Stimulated activated naive CD8-positive, alpha-beta T cell treated with anti-CD3 and anti-CD28 coated beads, Interleukin-15, Interleukin-2, amounts not matched to agents 100 ng/mL and 50 ng/mL, for 24 hours (primary cell): ENCODE measurements around the gene TRIM14.
"Not testable (repeated sequence)": the region's sequence is repeated elsewhere in the genome, so short reads cannot be mapped to it uniquely, and the experiment has no call there.

Experiments used
- H3K27ac Mint-ChIP-seq: one replicate; pipeline ENCODE4 v1.8.0; 2021; ENCODE audit warnings: mild to moderate bottlenecking, mixed read lengths
- H3K27me3 Mint-ChIP-seq: one replicate; pipeline ENCODE4 v1.8.0; 2021; ENCODE audit warnings: mixed read lengths
- H3K36me3 Mint-ChIP-seq: one replicate; pipeline ENCODE4 v1.8.0; 2021; ENCODE audit warnings: low read depth, mixed read lengths
- H3K4me1 Mint-ChIP-seq: one replicate; pipeline ENCODE4 v1.8.0; 2021; ENCODE audit warnings: low read depth, mixed read lengths
- H3K4me3 Mint-ChIP-seq: one replicate; pipeline ENCODE4 v1.8.0; 2021; ENCODE audit warnings: mild to moderate bottlenecking, mixed read lengths
- H3K9me3 Mint-ChIP-seq: one replicate; pipeline ENCODE4 v1.8.0; 2021; ENCODE audit warnings: mixed read lengths

The TRIM14 gene

GRCh38 chr9:98040212-98040611 lies 78.8 kb downstream of the TRIM14 start:
- Mint-ChIP-seq H3K36me3 (no peaks in the 10 kb centered on the region), H3K9me3 (no peaks in the 10 kb centered on the region), H3K4me3 (no peak overlapping the region), H3K27me3 (no peaks in the 10 kb centered on the region), H3K27ac (no peak overlapping the region), H3K4me1 (peaks cover 4% of the 10 kb centered on the region)

- no peaks in the 10 kb centered on the region for H3K36me3 Mint-ChIP-seq
- H3K4me3 Mint-ChIP-seq = no peak overlapping the region
- H3K9me3 Mint-ChIP-seq = no peaks in the 10 kb centered on the region
- no peak overlapping the region for H3K27ac Mint-ChIP-seq
- H3K27me3 Mint-ChIP-seq = no peaks in the 10 kb centered on the region
- H3K4me1 Mint-ChIP-seq = peaks cover 4% of the 10 kb centered on the region
Measured at GRCh38 chr9:98039607-98040017, 79.4 kb downstream of the TRIM14 start.

DNA sequence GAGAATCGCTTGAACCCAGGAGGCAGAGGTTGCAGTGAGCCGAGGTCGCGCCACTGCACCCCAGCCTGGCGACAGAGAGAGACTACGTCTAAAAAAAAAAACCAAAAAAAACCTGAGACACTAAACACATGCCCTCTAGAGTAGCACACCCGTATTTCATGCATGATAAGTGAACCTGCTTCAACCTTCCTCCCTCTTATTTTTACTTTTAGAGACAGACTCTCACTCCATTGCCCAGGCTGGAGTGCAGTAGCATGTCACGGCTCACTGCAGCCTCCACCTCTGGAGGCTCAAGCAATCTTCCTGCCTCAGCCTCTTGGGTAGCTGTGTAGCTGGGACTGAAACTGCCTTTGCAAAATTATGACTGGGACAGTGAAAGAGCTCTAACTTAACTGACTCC lies 80.1 kb downstream of the TRIM14 start:
- no peak overlapping the region for H3K27ac Mint-ChIP-seq

DNA sequence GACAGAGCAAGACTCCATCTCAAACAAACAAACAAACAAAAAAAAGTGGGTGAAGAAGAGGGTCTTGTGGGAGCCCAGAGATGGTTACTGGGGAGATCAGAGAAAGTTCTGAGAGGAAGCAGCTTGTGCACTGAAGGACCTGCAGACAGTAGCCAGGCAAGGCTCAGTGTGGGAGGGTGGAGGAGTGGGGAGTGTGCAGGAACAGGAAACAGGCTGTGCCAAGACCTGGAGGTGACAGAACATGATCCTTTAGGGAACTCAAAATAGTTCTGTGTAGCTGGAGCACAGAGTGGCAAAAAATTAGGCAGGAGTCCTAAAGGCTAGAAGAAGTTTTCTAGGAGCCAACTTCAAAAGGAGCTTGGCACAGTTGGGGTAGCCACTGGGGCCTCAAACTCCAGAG lies 81.7 kb downstream of the TRIM14 start:
- Mint-ChIP-seq H3K9me3 (no peaks in the 10 kb centered on the region), H3K27me3 (no peaks in the 10 kb centered on the region), H3K27ac (no peak overlapping the region), H3K4me3 (no peak overlapping the region), H3K4me1 (peaks cover 16% of the 10 kb centered on the region), H3K36me3 (no peaks in the 10 kb centered on the region)

More for the DNA sequence above, 80.1 kb downstream of the TRIM14 start:
- no peak overlapping the region for H3K4me3 Mint-ChIP-seq
- no peaks in the 10 kb centered on the region for H3K9me3 Mint-ChIP-seq
- no peaks in the 10 kb centered on the region for H3K36me3 Mint-ChIP-seq
- no peaks in the 10 kb centered on the region for H3K27me3 Mint-ChIP-seq
- H3K4me1 Mint-ChIP-seq = peaks cover 8% of the 10 kb centered on the region

- Mint-ChIP-seq H3K9me3 (no peaks in the 10 kb centered on the region), H3K36me3 (peaks cover 5% of the 10 kb centered on the region), H3K27me3 (no peaks in the 10 kb centered on the region), H3K27ac (no peak overlapping the region), H3K4me3 (peak overlapping the region; percentile 17), H3K4me1 (peaks cover 18% of the 10 kb centered on the region)
Measured at GRCh38 chr9:98034593-98035546, 84.2 kb downstream of the TRIM14 start.

DNA sequence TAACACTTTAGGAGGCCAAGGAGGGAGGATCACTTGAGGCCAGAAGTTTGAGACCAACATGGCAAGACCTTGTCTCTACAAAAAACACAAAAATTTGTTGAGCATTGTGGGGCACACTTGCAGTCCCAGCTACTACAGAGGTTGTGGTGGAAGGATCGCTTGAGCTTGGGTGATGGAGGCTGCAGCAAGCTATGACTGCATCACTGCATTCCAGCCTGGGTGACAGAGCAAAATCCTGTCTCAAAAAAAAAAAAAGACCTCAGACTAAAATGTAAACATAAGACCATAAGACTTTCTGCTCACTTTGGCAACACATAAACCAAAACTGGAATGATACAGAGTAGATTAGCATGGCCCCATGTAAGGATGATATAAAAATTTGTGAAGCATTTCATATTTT lies 87.1 kb downstream of the TRIM14 start:
- H3K36me3 Mint-ChIP-seq = peaks cover 5% of the 10 kb centered on the region
- H3K27me3 Mint-ChIP-seq = no peaks in the 10 kb centered on the region
- H3K4me1 Mint-ChIP-seq = peaks cover 18% of the 10 kb centered on the region
- no peak overlapping the region for H3K4me3 Mint-ChIP-seq
- H3K9me3 Mint-ChIP-seq = no peaks in the 10 kb centered on the region
- H3K27ac Mint-ChIP-seq = no peak overlapping the region

DNA sequence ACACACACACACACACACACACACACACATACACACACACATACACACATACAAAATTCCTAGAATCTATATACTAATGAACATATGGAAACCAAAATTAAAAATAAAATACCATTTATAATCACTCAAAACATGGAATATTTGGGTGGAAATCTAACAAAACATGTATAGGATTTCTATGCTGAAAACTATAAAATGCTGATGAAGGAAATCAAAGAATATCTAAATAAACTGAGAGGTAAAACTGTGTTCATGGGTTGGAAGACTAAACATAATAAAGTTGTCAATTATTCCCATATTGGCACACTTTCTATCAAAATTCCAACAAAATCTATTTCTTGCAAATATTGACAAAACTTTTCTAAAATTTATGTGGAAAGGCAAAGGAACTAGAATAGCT lies 87.9 kb downstream of the TRIM14 start:
- H3K27ac Mint-ChIP-seq = no peak overlapping the region
- no peaks in the 10 kb centered on the region for H3K9me3 Mint-ChIP-seq
- H3K27me3 Mint-ChIP-seq = no peaks in the 10 kb centered on the region
- no peak overlapping the region for H3K4me3 Mint-ChIP-seq
- peaks cover 9% of the 10 kb centered on the region for H3K36me3 Mint-ChIP-seq
- peaks cover 18% of the 10 kb centered on the region for H3K4me1 Mint-ChIP-seq

GRCh38 chr9:98024702-98025101 lies 94.3 kb downstream of the TRIM14 start:
- Mint-ChIP-seq H3K27me3 (no peaks in the 10 kb centered on the region), H3K4me3 (no peak overlapping the region), H3K4me1 (no peaks in the 10 kb centered on the region), H3K27ac (no peak overlapping the region), H3K36me3 (peaks cover 24% of the 10 kb centered on the region), H3K9me3 (no peaks in the 10 kb centered on the region)

DNA sequence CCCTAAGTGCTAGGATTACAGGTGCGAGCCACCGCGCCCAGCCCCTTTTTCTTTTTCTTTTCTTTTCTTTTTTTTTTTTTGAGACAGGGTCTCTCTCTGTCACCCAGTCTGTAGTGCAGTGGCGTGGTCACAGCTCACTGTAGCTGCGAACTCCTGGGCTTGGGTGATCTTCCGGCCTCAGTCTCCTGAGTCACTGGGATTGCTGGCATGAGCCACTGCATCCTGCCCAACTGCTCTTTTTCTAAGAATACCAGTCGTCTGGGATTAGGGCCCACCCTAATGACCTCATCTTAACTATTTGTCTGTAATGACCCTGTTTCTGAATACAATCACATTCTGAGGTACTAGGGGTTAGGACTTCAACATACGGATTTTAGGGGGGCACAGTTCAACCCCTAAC lies 96.6 kb downstream of the TRIM14 start:
- no peaks in the 10 kb centered on the region for H3K9me3 Mint-ChIP-seq
- H3K27me3 Mint-ChIP-seq = no peaks in the 10 kb centered on the region
- peaks cover 41% of the 10 kb centered on the region for H3K36me3 Mint-ChIP-seq
- H3K27ac Mint-ChIP-seq = no peak overlapping the region
- H3K4me1 Mint-ChIP-seq = no peaks in the 10 kb centered on the region
- H3K4me3 Mint-ChIP-seq = no peak overlapping the region

GRCh38 chr9:98021306-98022040 lies 97.5 kb downstream of the TRIM14 start:
- H3K4me3 Mint-ChIP-seq = no peak overlapping the region
- H3K9me3 Mint-ChIP-seq = no peaks in the 10 kb centered on the region
- H3K27me3 Mint-ChIP-seq = no peaks in the 10 kb centered on the region
- H3K4me1 Mint-ChIP-seq = no peaks in the 10 kb centered on the region
- H3K36me3 Mint-ChIP-seq = peaks cover 48% of the 10 kb centered on the region
- H3K27ac Mint-ChIP-seq = no peak overlapping the region

DNA sequence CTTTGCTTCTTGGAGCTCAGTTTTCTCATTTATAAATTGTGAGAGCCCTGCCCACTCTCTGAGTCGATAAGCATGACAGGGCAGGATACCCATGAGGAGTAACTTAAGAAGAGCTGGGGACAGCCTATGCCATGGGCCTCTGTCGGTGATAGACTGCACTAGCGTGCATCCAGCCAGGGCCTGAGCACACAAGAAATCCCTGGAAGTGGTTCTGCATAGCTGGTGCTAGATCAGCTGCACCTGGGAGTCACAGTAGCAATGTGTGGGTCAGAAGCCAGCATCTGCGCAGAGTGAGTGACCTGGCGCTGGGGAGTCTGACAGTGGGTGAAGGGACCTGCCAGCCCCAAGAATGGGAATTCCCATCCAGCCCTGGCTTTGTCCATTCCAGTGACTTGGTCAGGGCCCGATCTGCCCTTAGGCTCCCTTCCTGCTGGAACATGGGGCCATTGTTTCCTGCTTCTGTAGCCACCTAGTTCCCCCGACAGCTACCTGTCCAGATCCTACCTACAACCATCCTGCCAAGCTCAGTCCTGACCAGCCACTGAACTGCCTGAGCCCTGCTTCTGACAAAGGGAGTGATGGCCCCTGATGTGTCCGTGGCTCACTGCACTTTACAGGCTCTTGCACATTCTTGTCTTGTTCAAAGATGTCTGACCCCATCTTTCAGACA lies 98.4 kb downstream of the TRIM14 start:
- Mint-ChIP-seq H3K27ac (no peak overlapping the region), H3K27me3 (no peaks in the 10 kb centered on the region), H3K9me3 (no peaks in the 10 kb centered on the region), H3K4me3 (no peak overlapping the region), H3K36me3 (peaks cover 51% of the 10 kb centered on the region), H3K4me1 (no peaks in the 10 kb centered on the region)

DNA sequence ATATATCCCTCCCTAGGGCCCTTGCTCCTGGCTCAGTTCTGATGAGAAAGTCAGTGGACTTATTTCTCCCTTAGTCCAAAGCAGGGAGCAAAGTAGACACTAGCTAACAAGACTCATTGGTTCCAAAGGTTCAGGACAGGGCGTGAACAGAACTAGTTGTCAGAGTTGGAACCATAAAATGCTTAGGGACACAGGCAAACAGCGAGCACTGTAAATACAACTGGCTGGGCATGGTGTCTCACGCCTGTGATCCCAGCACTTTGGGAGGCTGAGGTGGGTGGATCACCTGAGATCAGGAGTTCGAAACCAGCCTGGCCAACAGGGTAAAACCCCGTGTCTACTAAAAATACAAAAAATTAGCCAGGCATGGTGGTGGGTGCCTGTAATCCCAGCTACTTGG lies 99.2 kb downstream of the TRIM14 start:
- not testable (repeated sequence) for H3K4me3 Mint-ChIP-seq, H3K4me1 Mint-ChIP-seq, H3K27ac Mint-ChIP-seq, H3K27me3 Mint-ChIP-seq, H3K9me3 Mint-ChIP-seq
- peaks cover 59% of the 10 kb centered on the region for H3K36me3 Mint-ChIP-seq
